AML-193 (cell line): ENCODE results near the gene WWOX.

Source experiments
- DNase-seq, 2 experiments: peaks; one replicate each; lab custom pipeline; 2025; lab: John Stamatoyannopoulos, UW

The WWOX gene

GRCh38 chr16:78953526-78953925 lies 854.1 kb downstream of the WWOX start:
- no peak for DNase-seq

GRCh38 chr16:78955206-78955605 lies 855.8 kb downstream of the WWOX start:
- DNase-seq, result no peak

GRCh38 chr16:78956859-78957258 lies 857.4 kb downstream of the WWOX start:
- no peak for DNase-seq

GRCh38 chr16:78957317-78958100 lies 858.1 kb downstream of the WWOX start:
- DNase-seq, result no peak

- no peak for DNase-seq
Measured at GRCh38 chr16:78961464-78961863, 862.0 kb downstream of the WWOX start.

GRCh38 chr16:78962457-78962929 lies 863.0 kb downstream of the WWOX start:
- DNase-seq, result no peak

- DNase-seq, result no peak
Measured at GRCh38 chr16:78967948-78968347, 868.5 kb downstream of the WWOX start.

GRCh38 chr16:78969721-78970120 lies 870.3 kb downstream of the WWOX start:
- no peak for DNase-seq

- no peak for DNase-seq
Measured at GRCh38 chr16:78970650-78971049, 871.2 kb downstream of the WWOX start.

GRCh38 chr16:78972006-78972405 lies 872.6 kb downstream of the WWOX start:
- DNase-seq, result no peak

GRCh38 chr16:78972986-78973385 lies 873.5 kb downstream of the WWOX start:
- DNase-seq, result no peak

- no peak for DNase-seq
Measured at GRCh38 chr16:78976212-78976611, 876.8 kb downstream of the WWOX start.

GRCh38 chr16:78980825-78981224 lies 881.4 kb downstream of the WWOX start:
- DNase-seq, result no peak

- DNase-seq, result no peak
Measured at GRCh38 chr16:78982096-78982744, 882.8 kb downstream of the WWOX start.

- DNase-seq, result no peak
Measured at GRCh38 chr16:78984324-78984723, 884.9 kb downstream of the WWOX start.

GRCh38 chr16:78984887-78985464 lies 885.5 kb downstream of the WWOX start:
- DNase-seq, result no peak

GRCh38 chr16:78985716-78986605 lies 886.5 kb downstream of the WWOX start:
- no peak for DNase-seq

GRCh38 chr16:78987666-78988065 lies 888.2 kb downstream of the WWOX start:
- DNase-seq, result no peak

- DNase-seq, result no peak
Measured at GRCh38 chr16:78988361-78988969, 889.0 kb downstream of the WWOX start.

- DNase-seq, result no peak
Measured at GRCh38 chr16:78990309-78990701, 890.9 kb downstream of the WWOX start.

- DNase-seq, result no peak
Measured at GRCh38 chr16:78992001-78992400, 892.5 kb downstream of the WWOX start.

- DNase-seq, result no peak
Measured at GRCh38 chr16:78993346-78993745, 893.9 kb downstream of the WWOX start.
